Spleen (tissue), 7 donors: ENCODE data around the gene ARHGEF28.

Source experiments
- POLR2A ChIP-seq, 3 donors: fragments of 450-650 bp; IDR thresholded peaks; one replicate each; pipeline ENCODE4 v1.5.1; 2017; ENCODE audit warnings: antibody characterized with exemption in 3 of 3, mild to moderate bottlenecking in 1 of 3
- POLR2AphosphoS5 ChIP-seq, 3 donors: sonication (generic); formaldehyde crosslinking; IDR thresholded peaks; one replicate each; pipeline ENCODE4 v1.5.1; 2017; ENCODE audit warnings: antibody characterized with exemption in 3 of 3
- TF ChIP-seq, protein P1 (sequence below), 11 experiments: fragments of 200-600 bp in 7 of 11; fragments of 450-650 bp in 4 of 11; sonication (generic) in 4 of 11; IDR thresholded peaks in 8 of 11; conservative IDR thresholded peaks in 3 of 11; 1 replicate in 7 of 11; 2 replicates in 4 of 11; pipeline versions ENCODE4 v1.4.0 to v1.8.0; 2016 to 2021; ENCODE audit warnings: antibody characterized with exemption in 11 of 11, inconsistent platforms in 4 of 11, mild to moderate bottlenecking in 1 of 11
- donor health status: DM: no; HTN: no; CAD: no; lungs with moderate emphysema.
- donor health status: DM: no; HTN: no; CAD: no.
- donor health status: DM: no; HTN: no; CAD: no.

DNA sequence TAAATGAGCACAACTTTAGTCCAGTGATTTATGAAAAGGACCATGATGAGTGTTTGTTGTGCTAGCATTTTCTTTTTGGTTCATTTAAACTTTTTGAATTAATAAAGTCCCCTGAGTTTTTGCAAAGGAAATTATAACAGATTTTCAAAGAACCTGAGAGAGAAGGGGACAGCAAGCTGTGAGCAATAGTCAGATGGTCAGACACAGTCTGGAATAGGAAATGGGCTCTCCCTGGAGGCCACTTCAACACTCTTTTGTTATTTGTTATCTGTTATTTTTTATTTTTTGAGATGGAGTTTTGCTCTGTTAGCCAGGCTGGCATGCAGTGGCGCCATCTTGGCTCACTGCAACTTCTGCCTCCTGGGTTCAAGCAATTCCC is 171.1 kb downstream of the ARHGEF28 start:
- TF ChIP-seq, protein P1, sequence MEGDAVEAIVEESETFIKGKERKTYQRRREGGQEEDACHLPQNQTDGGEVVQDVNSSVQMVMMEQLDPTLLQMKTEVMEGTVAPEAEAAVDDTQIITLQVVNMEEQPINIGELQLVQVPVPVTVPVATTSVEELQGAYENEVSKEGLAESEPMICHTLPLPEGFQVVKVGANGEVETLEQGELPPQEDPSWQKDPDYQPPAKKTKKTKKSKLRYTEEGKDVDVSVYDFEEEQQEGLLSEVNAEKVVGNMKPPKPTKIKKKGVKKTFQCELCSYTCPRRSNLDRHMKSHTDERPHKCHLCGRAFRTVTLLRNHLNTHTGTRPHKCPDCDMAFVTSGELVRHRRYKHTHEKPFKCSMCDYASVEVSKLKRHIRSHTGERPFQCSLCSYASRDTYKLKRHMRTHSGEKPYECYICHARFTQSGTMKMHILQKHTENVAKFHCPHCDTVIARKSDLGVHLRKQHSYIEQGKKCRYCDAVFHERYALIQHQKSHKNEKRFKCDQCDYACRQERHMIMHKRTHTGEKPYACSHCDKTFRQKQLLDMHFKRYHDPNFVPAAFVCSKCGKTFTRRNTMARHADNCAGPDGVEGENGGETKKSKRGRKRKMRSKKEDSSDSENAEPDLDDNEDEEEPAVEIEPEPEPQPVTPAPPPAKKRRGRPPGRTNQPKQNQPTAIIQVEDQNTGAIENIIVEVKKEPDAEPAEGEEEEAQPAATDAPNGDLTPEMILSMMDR (IDR thresholded peaks at IDR 0.05 in 8 of 11, conservative IDR thresholded peaks at IDR 0.05 in 3 of 11): no peak
- TF ChIP-seq POLR2AphosphoS5 (IDR thresholded peaks at IDR 0.05): no peak
- no peak for TF ChIP-seq POLR2A (IDR thresholded peaks at IDR 0.05)
